Erythroblast (primary cell): ENCODE results near the gene ZNF516.

Experiments used
- GATA1 ChIP-seq: IDR thresholded peaks from 2 replicates; pipeline ENCODE4 v1.6.1; 2011; ENCODE audit warnings: low read depth, mild to moderate bottlenecking, control low read depth, low read length, moderate library complexity
- POLR2A ChIP-seq: IDR thresholded peaks from 2 replicates; pipeline ENCODE4 v1.6.1; 2011; ENCODE audit warnings: mild to moderate bottlenecking, low read length

DNA sequence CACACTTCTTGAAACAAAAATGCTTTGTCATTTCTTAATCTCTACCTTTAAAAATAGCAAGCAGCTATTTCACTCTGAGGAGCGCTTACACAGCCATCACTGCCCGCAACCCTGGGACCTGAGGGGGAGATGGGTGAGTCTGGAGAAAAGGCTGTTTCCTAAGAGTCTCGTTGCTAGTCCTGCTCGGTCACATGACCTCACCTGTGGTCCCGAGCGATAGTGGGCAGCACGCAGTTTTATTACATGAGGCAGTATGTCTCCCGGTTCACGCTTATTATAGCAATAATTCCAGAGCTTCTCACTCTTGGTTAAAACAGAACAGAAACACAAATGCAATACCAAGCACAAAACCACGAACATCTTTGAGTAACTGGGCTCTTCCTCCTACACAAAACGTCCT, 105.3 kb downstream of the ZNF516 start:
- TF ChIP-seq POLR2A (no peak), GATA1 (no peak)
